A204.1 (cell line): ENCODE measurements around the gene NUDT16L1.

Source experiments
- FAIRE-seq: peaks from 2 replicates; lab custom pipeline; 2012; peaks lifted over from hg19 to GRCh38; lab: Jason Lieb, UNC

NUDT16L1 gene

GRCh38 chr16:4664538-4665418 lies 28.6 kb upstream of the NUDT16L1 start:
- no peak for FAIRE-seq

- no peak for FAIRE-seq
These were observed 26.7 kb upstream of the NUDT16L1 start for GRCh38 chr16:4666537-4667202.

DNA sequence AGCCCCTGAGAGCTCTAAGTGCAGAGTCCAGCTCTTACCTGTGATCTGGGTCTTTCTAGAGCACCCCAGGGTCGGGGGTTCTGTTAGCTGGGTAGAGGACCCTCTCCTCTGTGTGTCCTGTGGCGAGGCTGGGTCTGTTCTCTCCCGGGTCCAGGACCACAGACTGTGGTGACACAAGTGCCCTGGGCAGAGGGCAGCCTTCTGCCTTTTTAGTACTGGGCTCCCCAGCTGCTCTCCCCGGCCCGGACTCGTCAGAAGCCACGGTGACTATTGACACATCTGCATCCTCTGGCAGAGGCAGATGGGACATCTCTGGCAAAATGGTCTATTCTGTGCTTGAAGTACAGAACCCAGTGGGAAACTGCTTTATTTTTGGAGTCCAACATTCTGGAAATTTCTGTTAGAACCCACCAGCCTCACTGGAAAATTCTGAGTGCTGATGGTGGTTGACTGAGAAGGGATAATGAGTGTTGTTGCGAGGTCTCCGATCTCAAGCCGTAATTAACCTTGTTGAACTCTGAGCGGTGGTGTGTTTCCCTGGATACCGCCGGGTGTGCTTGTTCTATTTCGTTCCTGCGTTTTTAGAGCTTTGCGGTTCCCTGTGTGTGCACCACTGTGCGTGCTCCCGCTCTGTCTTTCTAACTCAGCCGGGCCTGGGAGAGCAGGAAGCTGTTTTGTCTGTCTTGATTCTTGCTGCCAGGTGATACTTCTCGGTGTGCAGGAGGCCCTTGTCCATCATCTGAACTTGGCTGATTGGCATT lies 26.0 kb upstream of the NUDT16L1 start:
- FAIRE-seq = no peak

DNA sequence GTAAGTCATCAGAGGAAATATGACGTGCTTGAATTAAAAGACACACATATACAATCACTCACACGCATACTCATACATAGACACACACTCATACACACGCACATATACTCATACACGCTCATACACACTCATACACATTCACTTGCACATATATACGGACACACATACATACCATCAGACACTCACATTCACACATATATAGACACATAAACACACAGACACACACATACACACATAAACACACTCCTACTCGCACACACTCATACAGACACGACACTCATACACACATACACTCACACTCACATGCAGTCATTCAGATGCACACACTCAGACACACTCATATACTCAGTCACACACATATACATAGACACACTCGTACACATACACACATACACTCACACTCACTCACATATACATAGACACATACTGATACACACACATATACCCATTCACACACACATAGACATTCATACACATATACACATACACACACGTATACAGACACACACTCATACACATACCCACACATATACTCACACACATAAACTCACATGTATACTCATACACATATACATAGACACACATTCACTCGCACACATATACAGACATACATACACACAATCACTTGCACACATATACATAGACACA lies 24.9 kb upstream of the NUDT16L1 start:
- no peak for FAIRE-seq

DNA sequence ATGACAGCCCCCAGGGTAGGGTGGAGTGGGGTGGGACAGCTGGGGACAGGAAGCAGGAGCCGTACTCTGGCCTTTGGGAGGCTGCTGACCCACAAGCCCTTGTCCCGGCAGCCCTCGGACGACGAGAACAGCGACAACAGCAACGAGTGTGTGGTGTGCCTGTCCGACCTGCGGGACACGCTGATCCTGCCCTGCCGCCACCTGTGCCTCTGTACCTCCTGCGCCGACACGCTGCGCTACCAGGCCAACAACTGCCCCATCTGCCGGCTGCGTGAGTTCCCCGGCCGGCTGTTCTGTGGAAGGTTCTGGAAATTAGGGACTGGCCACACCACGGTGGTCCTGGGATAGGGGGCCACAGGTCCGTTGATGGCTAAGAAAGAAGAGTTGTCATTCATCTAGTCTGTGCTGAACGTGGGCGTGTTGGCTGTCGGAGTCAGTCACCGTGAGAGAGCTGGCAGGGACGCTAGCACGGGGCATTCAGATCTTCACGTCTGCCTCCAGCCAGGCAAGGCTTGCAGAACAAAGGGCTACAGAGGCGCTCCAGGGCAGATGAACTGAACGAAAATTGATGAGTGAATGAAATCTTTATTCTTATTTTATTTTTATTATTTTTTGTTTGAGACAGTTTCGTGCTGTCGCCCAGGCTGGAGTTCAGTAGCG lies 19.8 kb upstream of the NUDT16L1 start:
- FAIRE-seq = no peak

DNA sequence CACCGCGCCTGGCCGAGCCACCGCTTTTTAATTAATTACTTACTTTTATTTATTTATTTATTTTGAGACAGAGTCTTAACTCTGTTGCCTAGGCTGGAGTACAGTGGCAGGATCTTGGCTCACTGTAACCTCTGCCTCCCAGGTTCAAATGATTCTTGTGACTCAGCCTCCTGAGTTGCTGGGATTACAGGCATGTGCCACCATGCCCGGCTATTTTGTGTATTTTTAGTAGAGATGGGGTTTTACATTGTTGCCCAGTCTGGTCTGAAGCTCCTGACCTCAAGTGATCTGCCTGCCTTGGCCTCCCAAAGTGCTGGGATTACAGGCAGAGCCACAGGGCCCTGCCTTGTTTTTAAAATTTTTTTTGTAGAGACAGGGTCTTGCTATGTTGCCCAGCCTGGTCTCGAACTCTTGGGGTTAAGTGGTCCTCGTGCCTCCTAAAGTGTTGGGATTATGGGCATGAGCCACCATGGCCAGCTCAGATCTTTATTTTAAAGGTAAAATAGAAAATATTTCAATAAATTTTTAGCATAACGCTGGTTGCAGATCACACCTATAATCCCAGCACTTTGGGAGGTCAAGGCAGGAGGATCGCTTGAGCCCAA lies 18.3 kb upstream of the NUDT16L1 start:
- no peak for FAIRE-seq

GRCh38 chr16:4675864-4676786 lies 17.2 kb upstream of the NUDT16L1 start:
- FAIRE-seq = no peak

GRCh38 chr16:4676831-4677230 lies 16.5 kb upstream of the NUDT16L1 start:
- no peak for FAIRE-seq

- no peak for FAIRE-seq
These were observed 16.0 kb upstream of the NUDT16L1 start for GRCh38 chr16:4677390-4677789.

- FAIRE-seq = no peak
These were observed 15.4 kb upstream of the NUDT16L1 start for GRCh38 chr16:4677994-4678393.

DNA sequence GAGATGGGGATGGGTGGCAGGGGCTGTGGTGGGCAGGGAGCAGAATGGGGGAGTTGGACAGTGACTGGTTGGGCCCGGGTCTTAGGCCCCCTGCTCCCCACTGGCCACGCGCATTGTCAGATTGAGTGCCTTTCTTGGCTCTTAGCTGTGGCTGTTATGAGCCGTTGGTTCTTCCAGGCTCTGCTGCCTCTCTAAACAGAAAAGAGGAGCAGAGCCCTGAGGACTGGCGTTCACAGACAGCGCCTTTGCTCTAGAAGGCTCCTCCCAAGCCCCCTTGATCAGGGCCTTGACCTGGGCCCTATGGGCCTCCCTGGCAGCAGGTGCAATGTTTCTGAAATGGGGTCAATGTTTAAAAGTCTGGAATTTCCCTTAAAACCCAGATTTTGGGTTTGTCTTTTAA lies 14.8 kb upstream of the NUDT16L1 start:
- no peak for FAIRE-seq

DNA sequence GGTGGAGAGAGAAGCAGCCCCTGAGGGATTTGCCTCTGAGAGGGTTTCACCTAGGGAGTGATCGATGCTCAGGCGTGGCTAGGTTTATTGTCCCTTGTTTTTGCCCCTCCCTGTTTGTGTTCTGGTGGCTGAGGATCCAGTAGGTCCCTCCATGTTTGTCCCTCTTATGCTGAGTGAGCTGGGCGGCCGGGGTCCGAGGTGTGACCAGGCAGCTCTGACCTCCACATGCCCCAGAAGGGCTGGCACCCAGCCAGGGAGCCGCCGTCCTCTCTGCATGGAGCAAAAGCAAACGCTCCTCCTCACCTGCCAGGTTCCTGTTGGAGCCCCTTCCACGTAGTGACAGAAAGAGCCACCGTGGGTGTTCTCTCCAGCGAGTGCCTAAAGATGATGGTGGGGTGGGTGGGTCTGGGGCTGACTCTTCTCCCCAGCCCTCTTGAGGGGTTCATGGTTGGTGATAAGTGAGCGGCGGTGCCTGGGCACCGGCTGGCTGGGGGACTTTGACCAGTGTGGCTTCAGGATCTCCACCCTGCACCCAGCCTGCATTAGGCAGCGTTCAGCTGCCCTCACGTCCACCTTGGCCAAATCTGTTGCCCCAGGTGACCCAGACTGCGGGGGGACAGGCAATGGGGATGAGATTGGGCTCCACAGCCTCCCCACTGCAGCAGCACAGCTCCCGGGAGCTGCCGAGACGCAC lies 14.1 kb upstream of the NUDT16L1 start:
- FAIRE-seq = no peak

DNA sequence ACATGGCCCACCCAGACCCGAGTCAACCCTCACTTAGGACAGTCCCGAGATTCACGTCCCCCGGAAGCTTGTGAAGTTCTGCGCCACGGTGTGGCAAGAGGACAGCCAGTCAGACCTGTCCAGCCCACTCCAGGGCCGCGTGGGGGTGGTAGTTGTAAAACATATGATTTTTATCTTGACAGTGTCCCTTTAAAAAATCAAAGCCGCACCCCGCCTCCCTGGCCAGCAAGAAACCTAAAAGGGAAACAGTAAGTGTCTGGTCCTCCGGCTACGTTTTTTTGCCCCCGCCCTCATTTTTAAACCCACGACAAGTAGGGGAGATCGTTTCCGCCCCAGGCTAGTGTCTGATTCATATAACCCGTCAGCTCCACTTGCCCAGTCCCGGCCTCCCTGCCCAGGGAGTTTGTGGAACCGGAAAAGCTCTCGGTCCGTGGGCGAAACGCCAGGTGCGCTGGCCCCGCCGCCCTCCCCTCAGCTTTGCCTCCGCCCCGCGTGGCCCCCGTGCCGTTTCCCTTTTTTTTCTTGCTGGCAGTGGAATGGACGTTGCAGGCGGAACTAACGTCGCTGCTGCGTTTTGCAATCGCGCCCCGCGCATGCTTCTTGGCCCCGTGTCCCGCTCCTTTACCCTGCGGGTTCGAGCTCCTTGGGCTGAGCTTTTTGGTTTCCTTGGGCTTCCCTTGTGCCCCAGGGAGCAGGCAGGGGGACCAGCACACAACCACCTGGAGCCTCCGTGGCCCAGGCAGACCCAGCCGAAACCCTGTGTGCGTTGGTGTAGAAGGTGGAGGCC lies 13.3 kb upstream of the NUDT16L1 start:
- no peak for FAIRE-seq

DNA sequence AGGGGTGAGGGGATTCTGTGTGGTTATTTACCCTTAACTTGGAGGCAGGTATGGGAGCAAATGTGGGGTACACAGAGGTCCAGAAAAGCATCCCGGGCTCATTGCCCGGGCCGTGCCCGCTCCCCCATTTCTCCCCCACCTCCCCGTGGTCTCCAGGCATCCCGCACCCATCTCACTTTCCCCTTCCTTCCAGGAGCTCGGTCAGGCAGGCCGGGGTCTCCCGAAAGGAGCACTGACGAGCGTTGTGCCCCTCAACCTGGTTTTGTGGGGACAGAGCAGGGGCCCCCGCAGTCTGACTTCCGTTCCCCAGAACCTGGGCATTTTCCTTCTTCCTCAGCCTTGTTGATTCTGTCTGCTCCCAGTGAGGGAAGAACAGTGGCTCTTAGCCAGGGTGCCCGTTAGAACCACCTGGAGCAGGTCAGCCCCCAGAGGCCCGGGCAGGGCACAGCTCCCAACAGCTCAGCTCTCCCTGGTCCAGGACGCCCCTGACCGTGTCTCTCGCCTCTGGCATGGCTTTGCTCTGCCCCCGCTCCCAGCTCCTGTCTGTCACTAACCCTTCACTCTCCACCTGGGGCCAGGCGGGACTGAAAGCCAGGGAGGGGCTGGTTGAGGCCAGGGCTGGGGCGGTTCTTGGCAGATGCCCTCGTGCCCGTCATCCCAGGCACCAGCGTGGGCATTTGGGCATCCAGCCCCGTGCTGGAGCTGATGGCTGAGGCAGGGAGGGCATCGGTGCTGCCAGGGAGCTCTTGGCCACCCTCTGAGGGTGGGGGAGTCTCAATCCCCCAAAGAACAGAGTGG lies 12.5 kb upstream of the NUDT16L1 start:
- FAIRE-seq = no peak

DNA sequence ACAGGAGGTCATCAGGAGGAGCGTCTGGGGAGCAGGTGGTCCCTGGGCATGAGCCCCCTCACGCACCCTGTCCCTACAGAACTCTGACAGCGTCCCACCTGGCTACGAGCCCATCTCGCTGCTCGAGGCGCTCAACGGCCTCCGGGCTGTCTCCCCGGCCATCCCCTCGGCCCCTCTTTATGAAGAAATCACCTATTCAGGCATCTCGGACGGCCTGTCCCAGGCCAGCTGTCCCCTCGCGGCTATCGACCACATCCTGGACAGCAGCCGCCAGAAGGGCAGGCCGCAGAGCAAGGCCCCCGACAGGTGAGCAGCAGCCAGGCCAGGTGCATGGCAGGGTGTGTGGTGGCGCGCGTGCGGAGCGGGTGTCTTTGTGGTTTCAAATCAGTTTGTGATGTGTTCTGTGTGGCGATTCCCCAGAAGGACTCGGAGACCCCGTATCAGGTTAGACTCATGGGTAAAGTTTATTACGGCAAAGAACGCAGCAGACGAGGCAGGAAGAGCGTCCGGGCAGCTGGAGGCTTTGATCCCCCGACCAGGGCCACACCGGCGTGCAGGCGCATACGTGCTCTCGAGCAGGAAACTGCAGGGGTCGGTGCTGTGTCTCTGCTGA lies 11.8 kb upstream of the NUDT16L1 start:
- no peak for FAIRE-seq

- no peak for FAIRE-seq
These were observed 11.2 kb upstream of the NUDT16L1 start for GRCh38 chr16:4682084-4682591.

- FAIRE-seq = no peak
These were observed 10.6 kb upstream of the NUDT16L1 start for GRCh38 chr16:4682616-4683254.
